ENCODE data around the gene PDRG1.

PDRG1 gene

DNA sequence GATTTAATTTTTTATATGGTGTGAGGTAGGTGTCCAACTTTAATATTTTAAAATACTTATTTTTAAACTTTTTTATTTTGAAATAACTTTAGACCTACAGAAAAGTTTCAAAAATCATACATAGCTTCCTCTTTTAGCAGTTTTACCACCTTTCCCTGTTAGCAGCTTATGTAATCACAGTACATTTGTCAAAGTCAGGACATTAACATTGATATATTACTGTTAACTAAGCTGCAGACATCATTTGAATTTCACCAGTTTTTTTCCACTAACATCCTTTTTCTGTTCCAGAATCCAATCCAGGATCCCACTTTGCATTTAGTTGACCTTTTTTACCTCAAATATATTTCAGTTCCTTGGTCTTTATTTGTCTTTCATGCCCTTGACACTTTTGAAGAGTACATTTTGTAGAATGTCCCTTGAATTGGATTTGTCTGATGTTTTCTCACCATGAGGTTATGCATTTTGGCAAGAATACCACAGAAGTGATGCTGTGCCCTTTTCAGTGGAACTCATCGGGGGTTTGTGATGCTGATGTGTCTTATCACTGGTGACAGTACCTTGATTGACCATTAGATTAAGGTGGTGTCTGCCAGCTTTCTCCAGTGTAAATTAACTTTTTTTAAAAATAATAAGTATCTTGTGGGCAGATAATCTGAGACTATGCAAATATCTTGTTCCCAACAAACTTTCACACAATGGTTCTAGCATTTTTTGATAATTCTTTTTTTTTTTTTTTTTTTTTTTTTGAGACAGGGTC lies 48.0 kb downstream of the PDRG1 start:
- DNase-seq, result no peak

- no peak for DNase-seq
Observed at GRCh38 chr20:31901615-31902014, 50.2 kb downstream of the PDRG1 start.

DNA sequence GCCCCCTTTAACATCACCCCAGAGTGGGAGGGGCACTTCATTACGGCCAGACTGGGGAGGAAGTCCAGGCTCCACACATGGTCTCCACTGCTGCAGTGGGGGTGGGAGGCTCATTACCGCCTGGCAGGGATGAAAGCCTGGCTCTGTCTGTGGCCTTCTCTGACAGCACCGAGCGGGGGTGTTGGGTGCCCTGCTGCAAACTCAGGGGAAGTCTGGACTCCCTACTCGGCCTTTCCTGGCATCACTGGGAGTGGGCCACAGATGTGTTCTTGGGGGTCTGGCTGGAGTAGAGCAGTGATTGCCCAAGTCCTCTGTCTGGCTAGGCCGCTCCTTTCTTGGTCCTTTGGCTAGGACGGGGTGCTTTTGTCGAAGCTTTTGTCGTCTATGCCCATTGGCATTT lies 54.3 kb downstream of the PDRG1 start:
- DNase-seq, result no peak

DNA sequence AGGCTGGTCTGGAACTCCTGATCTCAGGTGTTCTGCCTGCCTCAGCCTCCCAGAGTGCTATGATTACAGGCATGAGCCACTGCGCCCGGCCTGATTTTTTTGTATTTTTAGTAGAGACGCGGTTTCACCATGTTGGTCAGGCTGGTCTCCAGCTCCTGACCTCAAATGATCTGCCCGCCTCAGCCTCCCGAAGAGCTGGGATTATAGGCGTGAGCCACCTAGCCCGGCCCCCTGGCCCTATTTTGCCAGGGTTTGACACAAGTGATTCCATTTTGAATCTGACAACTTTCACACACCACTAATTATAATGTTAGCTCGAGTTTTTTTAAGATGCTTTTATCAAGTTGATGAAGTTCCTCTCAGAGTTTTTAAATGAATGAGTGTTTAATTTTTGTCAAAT lies 55.8 kb downstream of the PDRG1 start:
- no peak for DNase-seq

DNA sequence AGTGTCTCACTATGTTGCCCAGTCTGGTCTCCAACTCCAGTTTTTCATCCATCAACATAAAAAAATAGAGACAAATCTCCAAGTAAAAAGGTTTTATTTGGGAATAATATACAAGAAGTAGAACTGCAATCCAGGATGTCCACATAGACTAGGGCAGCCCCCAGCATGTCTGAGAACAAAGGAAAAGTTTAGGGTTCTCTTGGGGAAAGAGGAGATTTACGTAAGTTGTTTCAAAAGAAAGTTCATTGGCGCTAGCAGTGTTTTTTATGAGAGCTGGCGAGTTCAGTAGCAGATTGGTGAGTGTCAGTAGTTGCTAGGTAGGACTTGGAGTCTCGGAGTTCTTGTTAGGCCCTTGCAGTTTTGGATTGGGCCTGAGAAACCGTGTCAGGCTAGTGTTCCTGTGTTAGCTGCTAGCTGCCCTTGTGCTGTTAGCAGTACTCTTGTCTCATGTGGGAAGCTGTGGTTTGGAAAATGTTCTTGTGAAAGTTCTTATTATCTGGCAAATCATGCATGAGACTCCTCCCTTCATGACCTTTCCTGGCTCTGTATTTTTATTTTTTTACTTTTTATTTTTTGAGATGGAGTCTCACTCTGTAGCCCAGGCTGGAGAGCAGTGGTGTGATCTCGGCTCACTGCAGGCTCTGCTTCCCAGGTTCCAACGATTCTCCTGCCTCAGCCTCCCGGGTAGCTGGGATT lies 56.7 kb downstream of the PDRG1 start:
- DNase-seq, result no peak

Data from SHP77 treated with DMSO at 0.1 percent for 48 hours (cell line).